GM12873 (cell line): ENCODE measurements around the gene TEX29.

Experiments
- TF ChIP-seq, protein P1 (sequence below): IDR thresholded peaks from 2 replicates; pipeline ENCODE4 v1.5.1; 2012; ENCODE audit warnings: low read depth, mild to moderate bottlenecking, moderate library complexity, low read length, control low read depth; ENCODE audit not compliant: insufficient read depth; ENCODE audit errors: missing control alignments

The TEX29 gene

GRCh38 chr13:111387026-111387871, 66.8 kb downstream of the TEX29 start:
- TF ChIP-seq, protein P1, sequence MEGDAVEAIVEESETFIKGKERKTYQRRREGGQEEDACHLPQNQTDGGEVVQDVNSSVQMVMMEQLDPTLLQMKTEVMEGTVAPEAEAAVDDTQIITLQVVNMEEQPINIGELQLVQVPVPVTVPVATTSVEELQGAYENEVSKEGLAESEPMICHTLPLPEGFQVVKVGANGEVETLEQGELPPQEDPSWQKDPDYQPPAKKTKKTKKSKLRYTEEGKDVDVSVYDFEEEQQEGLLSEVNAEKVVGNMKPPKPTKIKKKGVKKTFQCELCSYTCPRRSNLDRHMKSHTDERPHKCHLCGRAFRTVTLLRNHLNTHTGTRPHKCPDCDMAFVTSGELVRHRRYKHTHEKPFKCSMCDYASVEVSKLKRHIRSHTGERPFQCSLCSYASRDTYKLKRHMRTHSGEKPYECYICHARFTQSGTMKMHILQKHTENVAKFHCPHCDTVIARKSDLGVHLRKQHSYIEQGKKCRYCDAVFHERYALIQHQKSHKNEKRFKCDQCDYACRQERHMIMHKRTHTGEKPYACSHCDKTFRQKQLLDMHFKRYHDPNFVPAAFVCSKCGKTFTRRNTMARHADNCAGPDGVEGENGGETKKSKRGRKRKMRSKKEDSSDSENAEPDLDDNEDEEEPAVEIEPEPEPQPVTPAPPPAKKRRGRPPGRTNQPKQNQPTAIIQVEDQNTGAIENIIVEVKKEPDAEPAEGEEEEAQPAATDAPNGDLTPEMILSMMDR, result no peak

DNA sequence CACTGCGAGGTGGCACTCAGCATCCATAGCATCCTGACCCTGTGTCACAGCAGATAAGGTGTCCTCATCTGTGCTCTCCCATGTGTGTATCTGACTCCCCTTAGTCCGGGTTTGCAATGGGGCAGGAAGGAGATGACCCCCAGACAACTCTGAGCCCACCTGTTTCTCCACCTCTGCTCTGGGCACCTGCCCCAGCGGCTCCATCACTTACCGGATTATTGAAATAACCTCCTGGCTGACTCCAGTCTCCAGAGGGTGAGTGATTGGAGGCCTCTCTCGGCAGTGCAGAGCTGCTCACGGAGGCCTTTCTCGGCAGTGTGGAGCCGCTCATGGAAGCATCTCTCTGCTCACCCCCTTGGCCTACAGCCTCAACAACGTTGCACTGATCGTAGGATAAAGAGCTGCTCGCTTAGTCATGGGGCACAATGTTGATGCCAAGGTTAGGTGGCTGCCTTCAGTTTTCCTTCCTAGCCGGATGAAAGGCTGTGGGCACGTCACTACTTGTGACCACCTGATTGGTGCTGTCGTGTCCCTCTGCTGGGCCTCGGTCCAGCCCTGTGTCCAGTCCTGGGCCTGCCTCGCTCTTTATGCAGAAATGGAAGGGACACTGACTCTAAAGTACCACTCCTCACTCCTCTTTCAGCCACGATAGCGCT, 67.6 kb downstream of the TEX29 start:
- TF ChIP-seq, protein P1, result no peak

- TF ChIP-seq, protein P1, result no peak
Observed at GRCh38 chr13:111388851-111389500, 68.5 kb downstream of the TEX29 start.

DNA sequence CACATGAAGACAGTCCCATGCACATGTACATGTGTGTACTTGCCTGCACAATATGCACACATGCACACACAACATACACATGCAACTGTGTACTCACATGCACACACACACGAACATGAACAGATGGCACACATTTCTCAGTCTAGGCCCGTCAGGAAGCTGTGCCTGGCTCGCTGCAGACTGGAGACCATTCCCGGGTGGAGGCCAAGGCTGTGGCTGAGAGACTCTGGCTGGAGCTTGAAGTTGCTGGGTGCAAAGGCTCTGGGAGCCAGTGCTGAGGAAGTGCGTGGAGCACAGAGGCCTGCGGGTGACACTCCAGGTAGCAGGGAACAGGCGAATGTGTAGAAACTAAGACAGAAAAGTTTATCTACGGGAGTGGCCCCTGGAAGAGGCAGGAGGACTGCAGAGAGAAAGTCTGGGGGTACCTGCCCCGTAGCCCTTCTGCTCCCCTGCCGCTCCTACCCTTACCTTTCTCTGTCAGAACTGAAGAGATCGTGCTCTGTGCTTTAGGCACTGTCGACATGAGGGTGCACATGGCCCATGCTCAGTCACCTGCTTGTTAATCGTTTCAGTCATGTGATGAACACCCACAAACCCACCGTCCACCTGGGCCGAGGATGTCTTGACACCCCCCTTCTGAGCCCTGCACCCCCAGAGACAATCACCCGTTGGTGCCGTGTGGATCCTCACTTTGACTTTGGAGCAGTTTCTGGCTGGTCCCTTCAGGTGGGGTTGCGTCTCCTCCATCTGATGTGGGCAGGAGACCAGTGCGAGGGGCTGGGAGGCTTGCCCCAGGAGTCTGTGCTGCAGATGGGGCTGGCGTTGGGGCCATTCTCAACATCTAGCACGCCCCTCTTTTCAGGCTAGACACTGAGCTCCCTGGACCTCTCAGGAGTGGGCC, 69.4 kb downstream of the TEX29 start:
- TF ChIP-seq, protein P1, result no peak

- TF ChIP-seq, protein P1, result no peak
Observed at GRCh38 chr13:111390522-111391270, 70.3 kb downstream of the TEX29 start.

DNA sequence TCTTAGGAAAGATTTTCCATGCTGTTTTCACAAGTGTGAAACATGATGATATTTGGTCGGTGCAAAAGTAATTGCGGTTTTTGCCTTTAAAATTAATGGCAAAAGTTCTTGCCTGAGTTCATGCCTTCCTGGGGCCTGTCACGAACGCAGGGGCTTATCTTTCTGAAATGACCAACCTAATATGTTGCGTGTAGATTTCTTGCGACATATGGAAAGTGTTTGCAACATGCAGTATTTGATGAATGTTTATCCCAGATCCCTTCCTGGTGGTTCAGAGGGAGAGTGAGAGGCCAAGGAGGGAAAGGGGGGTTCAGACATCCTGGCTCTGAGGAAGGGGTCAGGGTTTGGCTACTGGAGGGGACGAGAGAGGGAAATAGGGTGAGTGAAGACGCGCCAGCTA, 72.0 kb downstream of the TEX29 start:
- TF ChIP-seq, protein P1, result no peak
